ENCODE results near the gene MED13L. TPM values are rescaled to one million over a fixed set of nuclear protein-coding genes. Genes with fewer than 3 reads are reported as not detected.

Gene MED13L
- total RNA-seq, 2 experiments from 2014 or later: 203 to 208 TPM

DNA sequence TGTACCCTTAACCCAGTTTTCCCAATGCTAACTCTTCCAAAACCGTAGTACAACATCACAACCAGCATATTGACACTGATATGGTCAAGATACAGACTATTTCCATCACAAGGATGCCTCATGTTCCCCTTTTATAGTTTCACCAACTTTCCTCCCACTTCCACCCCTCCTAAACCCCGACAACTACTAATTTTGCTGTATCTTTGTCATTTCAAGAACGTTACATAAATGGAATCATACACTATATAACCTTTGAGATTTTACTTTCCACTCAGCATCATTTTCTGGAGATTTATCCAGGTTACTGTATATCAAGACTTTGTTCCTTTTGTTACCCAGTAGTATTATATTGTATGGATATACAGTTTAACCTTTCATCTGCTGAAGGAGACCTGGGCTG, 88.9 kb downstream of the MED13L start:
- Mint-ChIP-seq H3K9me3 (no peaks in the 10 kb centered on the region), H3K36me3 (ENCODE audit: low read depth) (no peaks in the 10 kb centered on the region), H3K27me3 (no peaks in the 10 kb centered on the region), H3K4me1 (ENCODE audit: low read depth) (peaks cover 73% of the 10 kb centered on the region), H3K4me3 (no peak overlapping the region), H3K27ac (no peak overlapping the region)
- no peak overlapping the region for H3K4me3 ChIP-seq (ENCODE audit: low read length)
- H3K36me3 ChIP-seq (ENCODE audit: insufficient read depth, low read length): no peaks in the 10 kb centered on the region
- ChIA-PET POLR2A (no interaction called here), CTCF (interaction anchor here (1.3 kb wide), 1 partner anchor 9 kb away, joined by 3 read pairs; no protein-coding TSS in a partner anchor)
- no peaks in the 10 kb centered on the region for H3K27me3 ChIP-seq (ENCODE audit: control insufficient read depth in 1 of 2, insufficient read depth in 2 of 2, low read length in 2 of 2)
- intact Hi-C loops (cut with DNase I, micrococcal nuclease): no loop called here
- ATAC-seq (ENCODE audit: poor library complexity): no peak
- TF ChIP-seq, protein P1, sequence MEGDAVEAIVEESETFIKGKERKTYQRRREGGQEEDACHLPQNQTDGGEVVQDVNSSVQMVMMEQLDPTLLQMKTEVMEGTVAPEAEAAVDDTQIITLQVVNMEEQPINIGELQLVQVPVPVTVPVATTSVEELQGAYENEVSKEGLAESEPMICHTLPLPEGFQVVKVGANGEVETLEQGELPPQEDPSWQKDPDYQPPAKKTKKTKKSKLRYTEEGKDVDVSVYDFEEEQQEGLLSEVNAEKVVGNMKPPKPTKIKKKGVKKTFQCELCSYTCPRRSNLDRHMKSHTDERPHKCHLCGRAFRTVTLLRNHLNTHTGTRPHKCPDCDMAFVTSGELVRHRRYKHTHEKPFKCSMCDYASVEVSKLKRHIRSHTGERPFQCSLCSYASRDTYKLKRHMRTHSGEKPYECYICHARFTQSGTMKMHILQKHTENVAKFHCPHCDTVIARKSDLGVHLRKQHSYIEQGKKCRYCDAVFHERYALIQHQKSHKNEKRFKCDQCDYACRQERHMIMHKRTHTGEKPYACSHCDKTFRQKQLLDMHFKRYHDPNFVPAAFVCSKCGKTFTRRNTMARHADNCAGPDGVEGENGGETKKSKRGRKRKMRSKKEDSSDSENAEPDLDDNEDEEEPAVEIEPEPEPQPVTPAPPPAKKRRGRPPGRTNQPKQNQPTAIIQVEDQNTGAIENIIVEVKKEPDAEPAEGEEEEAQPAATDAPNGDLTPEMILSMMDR (IDR thresholded peaks at IDR 0.05): no peak
- H3K9me3 ChIP-seq (ENCODE audit: control insufficient read depth in 1 of 2, insufficient read depth in 1 of 2, low read length in 2 of 2): no peaks in the 10 kb centered on the region
- H3K27ac ChIP-seq (ENCODE audit: low read depth in 1 of 2, low read length in 2 of 2): no peak overlapping the region
- DNase-seq: no peak
- H3K4me1 ChIP-seq (ENCODE audit: insufficient read depth, low read length): peaks cover 12% of the 10 kb centered on the region

DNA sequence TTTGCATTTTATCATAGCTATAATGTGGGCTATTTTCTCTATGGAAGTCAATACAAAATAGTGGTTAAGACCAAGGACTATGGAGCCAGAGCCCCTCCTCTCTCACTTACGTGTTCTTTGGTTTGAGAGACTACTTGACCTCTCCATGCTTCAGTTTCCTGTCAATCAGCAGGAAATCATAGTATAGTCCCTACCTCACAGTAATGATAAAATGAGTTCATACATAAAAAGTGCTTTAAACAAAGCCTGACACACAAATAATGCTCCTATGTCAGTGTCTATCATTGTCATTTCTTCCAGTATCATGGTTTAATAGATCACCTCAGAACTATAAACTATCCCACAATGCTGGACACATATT, 90.4 kb downstream of the MED13L start:
- H3K27me3 Mint-ChIP-seq: no peaks in the 10 kb centered on the region
- no peak for DNase-seq
- no peaks in the 10 kb centered on the region for H3K27me3 ChIP-seq (ENCODE audit: control insufficient read depth in 1 of 2, insufficient read depth in 2 of 2, low read length in 2 of 2)
- ATAC-seq (ENCODE audit: poor library complexity): no peak
- intact Hi-C loops (cut with DNase I, micrococcal nuclease): loop anchor here in 1 of 2 experiments (2.0 kb wide), 1 partner anchor 14 kb away; no protein-coding TSS in a partner anchor
- H3K4me3 Mint-ChIP-seq: peak overlapping the region; percentile 35
- CTCF ChIA-PET: interaction anchor here (1.3 kb wide), 1 partner anchor 15 kb away, joined by 3 read pairs; no protein-coding TSS in a partner anchor
- TF ChIP-seq, protein P1 (IDR thresholded peaks at IDR 0.05): no peak
- H3K4me1 Mint-ChIP-seq (ENCODE audit: low read depth): peaks cover 84% of the 10 kb centered on the region
- H3K36me3 ChIP-seq (ENCODE audit: insufficient read depth, low read length): no peaks in the 10 kb centered on the region
- H3K4me3 ChIP-seq (ENCODE audit: low read length): no peak overlapping the region
- H3K4me1 ChIP-seq (ENCODE audit: insufficient read depth, low read length): peaks cover 12% of the 10 kb centered on the region
- H3K9me3 ChIP-seq (ENCODE audit: control insufficient read depth in 1 of 2, insufficient read depth in 1 of 2, low read length in 2 of 2): no peaks in the 10 kb centered on the region
- POLR2A ChIA-PET: interaction anchor here (0.9 kb wide), 1 partner anchor 11 kb away, joined by 3 read pairs; no protein-coding TSS in a partner anchor
- peak overlapping the region; percentile 45 for H3K27ac Mint-ChIP-seq
- no peaks in the 10 kb centered on the region for H3K9me3 Mint-ChIP-seq
- no peaks in the 10 kb centered on the region for H3K36me3 Mint-ChIP-seq (ENCODE audit: low read depth)
- no peak overlapping the region for H3K27ac ChIP-seq (ENCODE audit: low read depth in 1 of 2, low read length in 2 of 2)

DNA sequence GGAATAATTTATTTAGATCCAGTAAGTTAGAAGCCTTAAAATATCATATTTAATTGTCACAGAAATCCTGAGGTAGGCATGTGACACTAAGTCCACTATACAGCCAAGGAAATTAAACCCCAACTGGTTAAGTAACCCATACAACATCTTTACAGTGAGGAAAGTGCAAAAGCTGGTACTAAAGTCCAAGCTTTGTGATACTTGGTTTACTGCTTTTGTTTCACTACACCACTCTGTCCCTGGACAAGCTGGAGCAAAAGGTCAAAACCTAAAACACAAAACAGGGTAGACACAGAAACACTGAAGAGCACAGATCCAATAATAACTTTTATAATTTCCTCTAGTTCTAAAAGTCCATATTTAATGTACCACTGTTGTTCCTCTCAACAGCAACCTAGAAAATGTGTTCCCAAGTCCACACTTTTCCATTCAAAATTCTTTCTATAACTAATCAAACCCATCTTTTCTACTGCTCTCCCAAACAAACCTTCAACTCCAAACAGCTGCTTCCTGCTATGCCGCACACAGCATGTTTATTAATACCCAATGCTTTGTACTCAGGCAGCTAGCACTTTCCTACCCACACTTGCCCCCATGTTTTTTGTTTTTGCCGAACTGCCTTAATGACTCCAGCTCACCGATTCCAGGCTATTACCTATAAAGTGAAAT, 90.9 kb downstream of the MED13L start:
- no peaks in the 10 kb centered on the region for H3K36me3 ChIP-seq (ENCODE audit: insufficient read depth, low read length)
- no peak for ATAC-seq (ENCODE audit: poor library complexity)
- H3K4me1 ChIP-seq (ENCODE audit: insufficient read depth, low read length): peaks cover 15% of the 10 kb centered on the region
- H3K27ac ChIP-seq (ENCODE audit: low read depth in 1 of 2, low read length in 2 of 2): no peak overlapping the region
- Mint-ChIP-seq H3K27me3 (no peaks in the 10 kb centered on the region), H3K4me1 (ENCODE audit: low read depth) (peaks cover 89% of the 10 kb centered on the region), H3K9me3 (no peaks in the 10 kb centered on the region), H3K27ac (peak overlapping the region; percentile 45), H3K4me3 (peak overlapping the region; percentile 35), H3K36me3 (ENCODE audit: low read depth) (no peaks in the 10 kb centered on the region)
- no peak for DNase-seq
- CTCF ChIA-PET: interaction anchor here (1.3 kb wide), 1 partner anchor 15 kb away, joined by 3 read pairs; no protein-coding TSS in a partner anchor
- POLR2A ChIA-PET: interaction anchor here (0.7 to 0.9 kb wide), 2 partner anchors 10 to 258 kb away, joined by 3 read pairs; no protein-coding TSS in a partner anchor
- no peak overlapping the region for H3K4me3 ChIP-seq (ENCODE audit: low read length)
- no peaks in the 10 kb centered on the region for H3K9me3 ChIP-seq (ENCODE audit: control insufficient read depth in 1 of 2, insufficient read depth in 1 of 2, low read length in 2 of 2)
- TF ChIP-seq, protein P1 (IDR thresholded peaks at IDR 0.05): no peak
- intact Hi-C loops (cut with DNase I, micrococcal nuclease): loop anchor here in 1 of 2 experiments (2.0 kb wide), 1 partner anchor 14 kb away; no protein-coding TSS in a partner anchor
- H3K27me3 ChIP-seq (ENCODE audit: control insufficient read depth in 1 of 2, insufficient read depth in 2 of 2, low read length in 2 of 2): no peaks in the 10 kb centered on the region
